ENCODE results near the gene RABL6. TPM values are rescaled to one million over a fixed set of nuclear protein-coding genes. Genes with fewer than 3 reads are reported as not detected.

The RABL6 gene
- total RNA-seq, 1 donor from 2014 or later: 198 TPM

DNA sequence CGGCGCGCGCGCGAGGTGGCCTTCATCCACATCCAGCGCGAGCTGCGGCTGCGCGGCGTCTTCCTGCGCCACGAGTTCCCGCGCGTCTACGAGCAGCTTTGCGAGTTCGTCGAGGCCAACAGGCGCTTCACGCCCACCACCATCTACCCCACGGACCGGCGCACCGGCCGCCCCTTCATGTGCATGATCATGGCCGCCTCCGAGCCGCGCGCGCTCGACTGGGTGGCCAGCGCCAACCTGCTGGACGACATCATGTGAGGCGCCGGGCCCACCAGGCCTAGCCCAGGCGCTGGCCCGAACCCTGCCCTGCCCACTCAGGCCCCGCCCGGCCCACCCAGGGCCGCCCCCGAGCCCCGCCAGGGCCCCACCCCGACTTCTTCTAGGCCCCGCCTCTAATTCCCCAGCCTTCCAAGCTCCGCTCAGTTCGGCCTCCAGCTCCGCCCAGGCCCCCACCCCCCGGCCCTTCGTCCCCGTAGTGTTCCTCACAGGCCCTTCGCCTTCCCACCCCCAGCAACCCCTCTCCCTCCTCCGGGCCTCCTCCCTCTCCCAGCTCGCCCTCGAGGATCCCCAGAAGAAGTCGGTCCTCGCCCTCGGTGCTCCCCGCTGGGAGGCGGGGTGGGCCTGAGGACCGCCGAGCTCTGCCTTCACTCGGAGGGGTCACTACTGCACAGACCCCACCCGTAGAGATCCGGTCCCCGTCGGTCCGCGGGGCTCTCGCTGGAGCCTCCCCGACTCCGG, 39.5 kb downstream of the RABL6 start:
- TF ChIP-seq, protein P1, sequence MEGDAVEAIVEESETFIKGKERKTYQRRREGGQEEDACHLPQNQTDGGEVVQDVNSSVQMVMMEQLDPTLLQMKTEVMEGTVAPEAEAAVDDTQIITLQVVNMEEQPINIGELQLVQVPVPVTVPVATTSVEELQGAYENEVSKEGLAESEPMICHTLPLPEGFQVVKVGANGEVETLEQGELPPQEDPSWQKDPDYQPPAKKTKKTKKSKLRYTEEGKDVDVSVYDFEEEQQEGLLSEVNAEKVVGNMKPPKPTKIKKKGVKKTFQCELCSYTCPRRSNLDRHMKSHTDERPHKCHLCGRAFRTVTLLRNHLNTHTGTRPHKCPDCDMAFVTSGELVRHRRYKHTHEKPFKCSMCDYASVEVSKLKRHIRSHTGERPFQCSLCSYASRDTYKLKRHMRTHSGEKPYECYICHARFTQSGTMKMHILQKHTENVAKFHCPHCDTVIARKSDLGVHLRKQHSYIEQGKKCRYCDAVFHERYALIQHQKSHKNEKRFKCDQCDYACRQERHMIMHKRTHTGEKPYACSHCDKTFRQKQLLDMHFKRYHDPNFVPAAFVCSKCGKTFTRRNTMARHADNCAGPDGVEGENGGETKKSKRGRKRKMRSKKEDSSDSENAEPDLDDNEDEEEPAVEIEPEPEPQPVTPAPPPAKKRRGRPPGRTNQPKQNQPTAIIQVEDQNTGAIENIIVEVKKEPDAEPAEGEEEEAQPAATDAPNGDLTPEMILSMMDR (conservative IDR thresholded peaks at IDR 0.05): no peak
- peaks cover 36% of the 10 kb centered on the region for H3K27me3 Mint-ChIP-seq (ENCODE audit: low read depth)
- DNase-seq (ENCODE audit: low read depth, low spot score): no peak
- no peaks in the 10 kb centered on the region for H3K9me3 Mint-ChIP-seq
- peaks cover 10% of the 10 kb centered on the region for H3K4me1 Mint-ChIP-seq
- peak overlapping the region; percentile 90 for H3K4me3 Mint-ChIP-seq
- no peak overlapping the region for H3K27ac Mint-ChIP-seq (ENCODE audit: unreplicated experiment)
- H3K36me3 Mint-ChIP-seq (ENCODE audit: low read depth): no peaks in the 10 kb centered on the region

DNA sequence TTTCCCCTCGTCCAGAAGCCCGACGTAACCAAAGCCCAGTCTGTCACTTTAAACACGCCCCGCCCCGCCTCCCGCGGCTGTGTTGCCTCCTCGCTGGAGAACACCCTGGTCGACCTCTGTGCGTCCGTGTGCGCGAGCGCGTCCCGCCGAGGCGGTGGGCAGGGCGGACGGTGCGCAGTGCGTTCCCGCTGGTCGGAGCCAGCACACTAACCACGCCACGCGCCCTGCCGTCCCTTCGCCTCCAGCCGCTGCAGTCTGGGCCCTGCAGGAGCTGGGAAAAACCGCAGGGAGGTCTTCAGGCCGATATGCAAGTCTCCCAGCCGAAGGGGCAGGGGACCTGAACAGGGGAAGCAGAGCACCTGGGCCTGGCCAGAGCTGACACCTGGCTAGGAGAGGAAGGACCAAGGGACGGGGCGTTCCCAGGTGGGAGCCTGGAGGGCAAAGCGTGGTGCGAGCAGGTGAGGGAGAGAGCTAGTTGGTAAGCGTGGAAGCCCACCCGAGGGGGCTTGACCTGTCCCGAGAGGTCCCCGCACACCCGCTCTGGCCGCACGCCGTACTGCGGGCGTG, 40.2 kb downstream of the RABL6 start:
- H3K4me1 Mint-ChIP-seq: peaks cover 8% of the 10 kb centered on the region
- H3K4me3 Mint-ChIP-seq: peak overlapping the region; percentile 90

DNA sequence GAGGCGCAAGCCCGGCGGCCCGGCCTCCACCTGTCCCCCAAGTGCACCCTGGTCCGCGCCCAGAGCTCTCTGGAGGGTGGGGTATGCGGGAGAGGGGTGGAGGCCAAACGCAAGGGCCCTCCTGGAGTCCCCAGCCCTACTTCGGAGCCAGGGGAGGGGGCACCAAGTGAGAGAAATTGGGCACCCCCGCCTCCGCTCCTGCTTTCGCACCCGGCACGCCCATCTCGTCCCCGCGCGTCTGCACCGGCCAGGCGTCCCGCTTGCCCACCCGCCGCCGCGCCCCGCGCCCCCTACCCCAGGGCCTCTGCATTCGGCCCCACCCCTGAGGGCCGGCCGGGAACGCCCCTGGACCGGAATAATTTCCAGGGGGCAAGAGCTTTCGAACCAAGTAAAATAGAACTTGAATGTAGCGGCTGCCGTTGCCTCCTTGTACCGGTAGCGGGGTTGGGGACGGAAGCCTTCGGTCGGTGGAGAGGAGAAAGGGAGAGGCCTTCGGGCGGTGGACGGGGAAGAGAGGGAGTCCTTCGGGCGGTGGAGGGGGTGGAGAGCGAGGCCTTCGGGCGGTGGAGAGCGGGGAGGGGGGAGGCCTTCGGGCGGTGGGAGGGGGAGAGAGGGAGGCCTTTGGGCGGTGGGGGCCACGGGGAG, 40.8 kb downstream of the RABL6 start:
- no peak overlapping the region for H3K27ac Mint-ChIP-seq (ENCODE audit: unreplicated experiment)
- DNase-seq (ENCODE audit: low read depth, low spot score): peak; percentile 47
- H3K27me3 Mint-ChIP-seq (ENCODE audit: low read depth): peaks cover 31% of the 10 kb centered on the region
- no peaks in the 10 kb centered on the region for H3K36me3 Mint-ChIP-seq (ENCODE audit: low read depth)
- no peaks in the 10 kb centered on the region for H3K9me3 Mint-ChIP-seq
- H3K4me1 Mint-ChIP-seq: peaks cover 8% of the 10 kb centered on the region
- TF ChIP-seq, protein P1 (conservative IDR thresholded peaks at IDR 0.05): peak; percentile 19
- H3K4me3 Mint-ChIP-seq: peak overlapping the region; percentile 96

More for the DNA sequence above, 40.2 kb downstream of the RABL6 start:
- peaks cover 33% of the 10 kb centered on the region for H3K27me3 Mint-ChIP-seq (ENCODE audit: low read depth)
- no peaks in the 10 kb centered on the region for H3K36me3 Mint-ChIP-seq (ENCODE audit: low read depth)
- no peak overlapping the region for H3K27ac Mint-ChIP-seq (ENCODE audit: unreplicated experiment)
- H3K9me3 Mint-ChIP-seq: no peaks in the 10 kb centered on the region
- TF ChIP-seq, protein P1 (conservative IDR thresholded peaks at IDR 0.05): no peak
- peak; percentile 67 for DNase-seq (ENCODE audit: low read depth, low spot score)

DNA sequence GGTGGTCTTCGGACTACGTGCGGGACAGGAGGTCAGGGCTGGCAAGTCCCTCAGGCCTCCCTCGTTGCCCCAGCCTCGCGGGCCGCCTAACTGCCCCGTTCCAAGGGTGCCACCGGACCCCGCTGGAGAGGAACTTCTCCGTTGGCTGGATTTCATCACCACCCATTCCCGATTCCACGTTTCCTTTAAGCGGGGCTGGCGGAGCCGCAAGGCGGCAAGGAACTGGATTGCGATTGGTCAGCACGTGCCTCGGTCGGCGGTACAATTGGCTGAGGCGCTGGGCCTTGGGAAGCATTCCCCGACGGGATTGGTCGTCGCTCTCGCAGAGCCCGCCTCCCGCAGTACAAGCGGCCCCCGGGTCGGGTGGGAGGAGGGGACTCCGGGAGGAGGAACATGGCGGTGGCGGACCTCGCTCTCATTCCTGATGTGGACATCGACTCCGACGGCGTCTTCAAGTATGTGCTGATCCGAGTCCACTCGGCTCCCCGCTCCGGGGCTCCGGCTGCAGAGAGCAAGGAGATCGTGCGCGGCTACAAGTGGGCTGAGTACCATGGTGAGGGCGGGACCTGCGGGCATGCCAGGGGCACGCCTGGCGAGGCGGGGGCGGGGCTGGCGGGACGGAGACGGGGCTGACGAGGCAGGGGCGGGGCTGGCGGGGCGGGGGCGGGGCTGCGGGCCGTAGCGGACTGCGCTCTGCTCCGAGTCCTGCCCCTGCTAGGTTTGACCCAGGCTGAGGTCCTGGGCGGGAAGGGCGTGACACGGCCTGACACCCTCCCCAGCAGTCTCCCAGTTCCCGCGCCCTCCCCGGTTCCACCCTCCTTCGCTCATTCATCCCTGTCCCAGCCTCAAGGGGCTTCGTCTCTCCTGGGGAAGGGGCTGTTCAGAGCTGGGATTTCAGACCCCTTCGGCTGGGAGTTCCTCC, 41.6 kb downstream of the RABL6 start, which contains the start of gene PHPT1:
Gene PHPT1 (plus strand): TSS at position 372 of the 922 bp plus-strand sequence. CDS start 22 bp downstream, at position 394.
- no peaks in the 10 kb centered on the region for H3K36me3 Mint-ChIP-seq (ENCODE audit: low read depth)
- peak within 1 kb of the TSS; percentile 96 for H3K4me3 Mint-ChIP-seq
- peaks cover 8% of the 10 kb centered on the region for H3K4me1 Mint-ChIP-seq
- DNase-seq (ENCODE audit: low read depth, low spot score): peak; percentile 96
- TF ChIP-seq, protein P1 (conservative IDR thresholded peaks at IDR 0.05): no peak
- H3K27ac Mint-ChIP-seq (ENCODE audit: unreplicated experiment): peak within 1 kb of the TSS; percentile 95
- H3K27me3 Mint-ChIP-seq (ENCODE audit: low read depth): peaks cover 27% of the 10 kb centered on the region
- no peaks in the 10 kb centered on the region for H3K9me3 Mint-ChIP-seq

All from neural crest cell (in vitro differentiated cells).